GM12878 (cell line): ENCODE data around the gene NFATC2. TPM values are rescaled to one million over a fixed set of nuclear protein-coding genes. Genes with fewer than 3 reads are reported as not detected.

Experiments used
- ATAC-seq: fragments of 200-7000 bp; cut with Tn5 transposase; 3 replicates; pipeline ENCODE4 v1.9.1; 2020; ENCODE audit warnings: mild to moderate bottlenecking, moderate library complexity
- BruUV-seq: library from RNA; stranded (reverse); fragments of 400-500 nt; replicated peaks from 2 replicates; lab custom pipeline; 2021; lab: Mats Ljungman, UMichigan
- CTCF ChIA-PET: fragments of 300-600 bp; sonication (Branson Sonifier 250); formaldehyde crosslinking; extraction: SDS; loops from one replicate; lab custom pipeline; 2021; ENCODE audit warnings: inconsistent platforms; lab: Yijun Ruan, JAX
- POLR2A ChIA-PET: fragments of 350-600 bp; formaldehyde crosslinking; extraction: SDS; loops from one replicate; lab custom pipeline; 2021; ENCODE audit warnings: inconsistent platforms; lab: Charles Lee
- RAD21 ChIA-PET: fragments of 300-600 bp; sonication (Branson Sonifier 250); formaldehyde crosslinking; loops from one replicate; lab custom pipeline; 2023; ENCODE audit warnings: antibody characterized with exemption; ENCODE audit not compliant: unreplicated experiment; lab: Charles Lee
- SMC1A ChIA-PET: fragments of 300-600 bp; sonication (Branson Sonifier 250); formaldehyde crosslinking; loops from one replicate; lab custom pipeline; 2023; ENCODE audit not compliant: unreplicated experiment, uncharacterized antibody; lab: Charles Lee
- DNase-seq: peaks from one replicate; pipeline ENCODE4 v3.0.0-alpha.2; 2011; ENCODE audit warnings: low read depth, low spot score
- FAIRE-seq: peaks from 3 replicates; lab custom pipeline; 2011; peaks lifted over from hg19 to GRCh38; lab: Jason Lieb, UNC
- H2AFZ ChIP-seq: 2 replicates; pipeline ENCODE4 v1.6.0; 2011; ENCODE audit warnings: low read depth, low read length, control low read depth; ENCODE audit not compliant: control insufficient read depth
- H3K27ac ChIP-seq: 2 replicates; pipeline ENCODE4 v1.5.1; 2011; ENCODE audit warnings: control low read depth; ENCODE audit not compliant: control insufficient read depth, insufficient read depth
- H3K27me3 ChIP-seq, 2 experiments: replicated peaks in 1 of 2; 2 replicates each; pipeline versions ENCODE4 v1.6.0 to v1.6.1; 2011; ENCODE audit warnings: low read length in 1 of 2; ENCODE audit not compliant: control insufficient read depth in 2 of 2, insufficient read depth in 2 of 2
- H3K36me3 ChIP-seq, 2 experiments: 2 replicates each; pipeline ENCODE4 v1.5.1; 2011; ENCODE audit warnings: low read length in 1 of 2; ENCODE audit not compliant: control insufficient read depth in 2 of 2, insufficient read depth in 2 of 2
- H3K4me1 ChIP-seq: 2 replicates; pipeline ENCODE4 v1.6.1; 2011; ENCODE audit warnings: mild to moderate bottlenecking, low read length, moderate library complexity, mixed read lengths; ENCODE audit not compliant: control insufficient read depth, insufficient read depth
- H3K4me2 ChIP-seq: 2 replicates; pipeline ENCODE4 v1.6.0; 2011; ENCODE audit warnings: control low read depth; ENCODE audit not compliant: control insufficient read depth, insufficient read depth
- H3K4me3 ChIP-seq: fragments of 200-600 bp; sonication (generic); 2 replicates; pipeline ENCODE4 v1.5.1; 2016
- H3K79me2 ChIP-seq: 2 replicates; pipeline ENCODE4 v1.6.0; 2011; ENCODE audit warnings: low read length; ENCODE audit not compliant: control insufficient read depth, insufficient read depth
- H3K9ac ChIP-seq: 2 replicates; pipeline ENCODE4 v1.8.0; 2011; ENCODE audit warnings: low read length, control low read depth, mixed read lengths; ENCODE audit not compliant: control insufficient read depth, insufficient read depth
- H3K9me3 ChIP-seq: replicated peaks from 3 replicates; pipeline ENCODE4 v1.5.1; 2011; ENCODE audit warnings: mild to moderate bottlenecking, low read length; ENCODE audit not compliant: control insufficient read depth, insufficient read depth
- H4K20me1 ChIP-seq: 2 replicates; pipeline ENCODE4 v1.6.0; 2011; ENCODE audit not compliant: control insufficient read depth, insufficient read depth
- BCL11A ChIP-seq: IDR thresholded peaks from 2 replicates; pipeline ENCODE4 v1.6.1; 2011; ENCODE audit warnings: low read depth, low read length
- BHLHE40 ChIP-seq, 2 experiments: fragments of 450-650 bp in 1 of 2; IDR thresholded peaks; 2 replicates each; pipeline ENCODE4 v1.6.1; 2011 to 2017; ENCODE audit warnings: low read depth in 2 of 2, borderline replicate concordance in 1 of 2, improper control_type of control experiment in 1 of 2, low read length in 1 of 2, mild to moderate bottlenecking in 1 of 2
- CBFB ChIP-seq: IDR thresholded peaks from 2 replicates; pipeline ENCODE4 v1.6.1; 2016; ENCODE audit warnings: antibody characterized with exemption, low read depth
- CREB1 ChIP-seq: IDR thresholded peaks from 2 replicates; pipeline ENCODE4 v1.6.1; 2012; ENCODE audit warnings: low read depth, mild to moderate bottlenecking, inconsistent platforms
- DPF2 ChIP-seq: fragments of 450-650 bp; IDR thresholded peaks from 2 replicates; pipeline ENCODE4 v1.6.1; 2017; ENCODE audit warnings: mild to moderate bottlenecking
- EED ChIP-seq: sonication (generic); IDR thresholded peaks from 2 replicates; pipeline ENCODE4 v1.6.1; 2016; ENCODE audit warnings: antibody characterized with exemption, low read depth
- ETV6 ChIP-seq, 2 experiments: fragments of 450-650 bp in 1 of 2; IDR thresholded peaks in 1 of 2; conservative IDR thresholded peaks in 1 of 2; 2 replicates each; pipeline ENCODE4 v1.6.1; 2014; ENCODE audit warnings: antibody characterized with exemption in 1 of 2, borderline replicate concordance in 1 of 2, low read depth in 1 of 2, mild to moderate bottlenecking in 1 of 2, moderate library complexity in 1 of 2
- FOXK2 ChIP-seq: fragments of 450-650 bp; IDR thresholded peaks from 2 replicates; pipeline ENCODE4 v1.6.1; 2017; ENCODE audit warnings: mild to moderate bottlenecking, moderate library complexity
- IKZF1 ChIP-seq: fragments of 450-650 bp; conservative IDR thresholded peaks from 2 replicates; pipeline ENCODE4 v1.6.1; 2017; ENCODE audit warnings: antibody characterized with exemption, mild to moderate bottlenecking
- IKZF2 ChIP-seq, 2 experiments: fragments of 450-650 bp; IDR thresholded peaks; 2 replicates each; pipeline ENCODE4 v1.6.1; 2017; ENCODE audit warnings: mild to moderate bottlenecking in 2 of 2, moderate library complexity in 2 of 2
- NRF1 ChIP-seq: conservative IDR thresholded peaks from 2 replicates; pipeline ENCODE4 v1.6.1; 2011; ENCODE audit warnings: mild to moderate bottlenecking, low read depth, low read length, improper control_type of control experiment
- PAX5 ChIP-seq: IDR thresholded peaks from 2 replicates; pipeline ENCODE4 v1.6.1; 2011; ENCODE audit warnings: low read depth, low read length, borderline replicate concordance
- POU2F2 ChIP-seq: IDR thresholded peaks from 3 replicates; pipeline ENCODE4 v1.6.1; 2011; ENCODE audit warnings: low read depth, mild to moderate bottlenecking, low read length, borderline replicate concordance
- RUNX3 ChIP-seq: IDR thresholded peaks from 2 replicates; pipeline ENCODE4 v1.6.1; 2012; ENCODE audit warnings: low read length, inconsistent platforms
- SPI1 ChIP-seq: IDR thresholded peaks from 2 replicates; pipeline ENCODE4 v1.6.1; 2011; ENCODE audit warnings: low read depth, mild to moderate bottlenecking, low read length, moderate library complexity, borderline replicate concordance; ENCODE audit not compliant: insufficient read depth
- SREBF2 ChIP-seq: IDR thresholded peaks from 2 replicates; pipeline ENCODE4 v1.6.1; 2012; ENCODE audit warnings: mild to moderate bottlenecking, low read length
- WRNIP1 ChIP-seq: IDR thresholded peaks from 2 replicates; pipeline ENCODE4 v1.6.1; 2011; ENCODE audit warnings: low read depth, low read length, improper control_type of control experiment, borderline replicate concordance
- ZNF207 ChIP-seq: fragments of 450-650 bp; IDR thresholded peaks from 2 replicates; pipeline ENCODE4 v1.6.1; 2014; ENCODE audit warnings: antibody characterized with exemption, mild to moderate bottlenecking, borderline replicate concordance
- WGBS: methylation state at CpG from one replicate; pipeline ENCODE4 v1.1.6; 2016; ENCODE audit warnings: low lambda C conversion rate; ENCODE audit not compliant: insufficient replicate concordance, insufficient coverage; ENCODE audit errors: missing lambda C conversion rate; 5-methylcytosine and 5-hydroxymethylcytosine counted together
- in situ Hi-C: fragments of 300-500 bp; cut with MboI; formaldehyde crosslinking; loops from 9 replicates; pipeline ENCODE4 v1.14.3; 2018; ENCODE audit warnings: mixed read lengths
- intact Hi-C: fragments of 100-400 bp; cut with micrococcal nuclease; formaldehyde crosslinking; loops from one replicate; pipeline ENCODE4 v1.14.2; 2022; ENCODE audit not compliant: unreplicated experiment
- polyA plus RNA-seq, 11 experiments: library from polyadenylated mRNA; depleted of rRNA in 4 of 11; unstranded in 6 of 11; stranded (reverse) in 5 of 11; fragments of >200 nt; fragmentation: Nextera tagmentation in 4 of 11; fragmentation: Illumina TruSeq in 1 of 11; extraction: Ambion mirVana in 4 of 11; extraction: Trizol in 1 of 11; gene quantifications; 1 replicate in 1 of 11; 2 replicates in 10 of 11; pipeline versions ENCODE4 v1.2.1 to v1.2.3, GENCODE V29; 2011 to 2016; ENCODE audit warnings: inconsistent platforms in 2 of 11, missing spikeins in 2 of 11, low read depth in 1 of 11
- total RNA-seq, 4 experiments: library from RNA; depleted of rRNA in 3 of 4; stranded (reverse); fragments of >200 nt in 3 of 4; fragmentation: Illumina TruSeq in 1 of 4; extraction: Trizol in 1 of 4; gene quantifications; 2 replicates each; pipeline versions ENCODE4 v1.2.1 to v1.2.3, GENCODE V29; 2013 to 2021

NFATC2 gene
- total and polyA plus RNA-seq, 10 of the 15 experiments (the other 5 are each of a cell fraction or from before 2014, with no cell fraction given), result 3.3 to 20.0 (median 7.3) TPM

DNA sequence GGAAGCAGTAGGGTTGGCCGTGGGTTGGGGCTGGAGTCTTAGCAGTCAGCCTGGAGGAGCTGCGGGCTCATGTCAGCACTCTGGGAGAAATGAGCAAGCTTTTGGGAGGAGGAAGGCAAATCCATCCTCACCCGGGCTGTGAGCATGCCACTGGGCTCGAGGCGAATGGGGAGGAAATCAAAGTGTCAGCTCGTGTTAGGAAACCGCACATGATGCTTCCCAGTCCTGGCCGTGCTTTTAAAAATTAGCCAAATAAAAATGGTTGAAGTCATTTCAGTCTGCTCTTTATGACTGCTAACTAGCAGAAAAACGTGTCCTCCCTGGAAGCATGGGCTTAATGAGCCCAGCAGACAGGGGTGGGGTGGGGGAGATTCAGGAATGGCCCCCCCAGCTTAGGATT lies 98.1 kb downstream of the NFATC2 start (continued):
- TF ChIP-seq WRNIP1 (no peak), FOXK2 (no peak), ZNF207 (no peak), NRF1 (no peak)

DNA sequence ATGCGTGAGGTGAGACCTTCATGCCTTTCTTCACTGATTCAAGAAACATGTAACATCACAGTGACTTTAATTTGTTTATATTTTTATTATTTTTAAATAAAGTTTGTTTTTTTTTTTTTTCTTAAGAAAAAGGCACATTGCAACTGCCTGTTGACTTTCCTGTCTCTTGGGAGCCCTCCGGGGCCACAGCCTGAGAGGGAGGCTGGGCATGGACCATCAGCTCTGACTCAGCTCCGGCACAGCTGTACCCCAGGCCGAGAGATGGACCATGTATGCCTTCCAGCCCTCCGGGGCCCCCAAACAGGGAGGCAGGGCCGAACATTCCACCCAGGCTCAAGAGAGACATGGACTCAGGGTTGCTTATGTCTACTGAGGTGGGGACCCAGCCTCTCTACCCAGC lies 99.9 kb downstream of the NFATC2 start:
- FAIRE-seq, result no peak

DNA sequence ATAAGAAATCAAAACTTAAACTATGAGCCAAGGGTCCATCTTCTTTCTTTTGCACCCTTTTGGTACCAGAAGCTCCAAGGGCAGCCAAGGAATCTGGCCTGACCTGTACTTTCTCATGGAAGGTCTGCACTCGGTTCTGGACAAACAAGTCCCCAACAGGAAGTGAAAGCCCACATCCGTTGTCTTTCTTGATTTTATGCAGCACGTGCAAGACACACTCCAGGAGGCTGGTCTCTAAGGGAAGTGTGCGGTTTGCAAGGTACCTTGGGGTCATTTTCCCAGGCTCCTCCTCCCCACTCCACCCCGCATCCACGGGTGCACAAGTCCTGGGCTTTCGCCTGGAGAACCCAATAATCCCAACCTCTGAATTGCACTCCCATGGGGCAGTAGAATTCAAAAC lies 101.9 kb downstream of the NFATC2 start:
- Histone ChIP-seq H3K4me2 (no peak overlapping the region), H3K27ac (no peak overlapping the region), H3K36me3 (peaks cover 8 to 14% of the 10 kb centered on the region in 2 experiments), H3K9ac (no peak overlapping the region), H3K79me2 (no peaks in the 10 kb centered on the region), H3K27me3 (no peaks in the 10 kb centered on the region), H4K20me1 (no peaks in the 10 kb centered on the region), H2AFZ (no peak overlapping the region), H3K4me3 (no peak overlapping the region), H3K4me1 (peaks cover 18% of the 10 kb centered on the region), H3K9me3 (no peaks in the 10 kb centered on the region)
- ATAC-seq (peak; percentile 78), FAIRE-seq (peak; percentile 80), DNase-seq (no peak)
- RAD21 ChIA-PET, result no interaction called here
- CTCF ChIA-PET, result no interaction called here
- no TSS peak for BruUV-seq
- in situ Hi-C loops (no loop called here), intact Hi-C loops (no loop called here)
- under 1% methylated on average over 7 of the region's 7 CpGs for WGBS
- SMC1A ChIA-PET, result no interaction called here
- POLR2A ChIA-PET, result no interaction called here
- TF ChIP-seq RUNX3 (peak; percentile 81), POU2F2 (peak; percentile 80; the same call in 1 of the 3 replicates), DPF2 (0 out of 2 replicates have a peak, but pooled peaks have one; percentile 15), SPI1 (peak; percentile 77), BCL11A (0 out of 2 replicates have a peak, but pooled peaks have one; percentile 61), CREB1 (no peak), IKZF2 (IDR thresholded peaks at IDR 0.05) (peak; percentile 35 to 44; a peak in 2 of 4 replicates), IKZF1 (peak; percentile 54; the same call in 1 of the 2 replicates), ETV6 (conservative IDR thresholded peaks at IDR 0.05 in 1 of 2, IDR thresholded peaks at IDR 0.05 in 1 of 2; ENCODE audit: borderline replicate concordance in 1 of 2, low read depth in 1 of 2) (no peak), BHLHE40 (IDR thresholded peaks at IDR 0.05; ENCODE audit: borderline replicate concordance in 1 of 2, low read depth in 2 of 2, low read length in 1 of 2) (peak; percentile 93 to 95), PAX5 (peak; percentile 34; the same call in 1 of the 2 replicates)

More for the DNA sequence above, 99.9 kb downstream of the NFATC2 start:
- POLR2A ChIA-PET, result no interaction called here
- Histone ChIP-seq H3K4me3 (no peak overlapping the region), H3K4me1 (peaks cover 15% of the 10 kb centered on the region), H3K27ac (no peak overlapping the region), H4K20me1 (no peaks in the 10 kb centered on the region), H3K9ac (no peak overlapping the region), H3K79me2 (no peaks in the 10 kb centered on the region), H3K4me2 (no peak overlapping the region), H2AFZ (no peak overlapping the region), H3K36me3 (peaks cover 8 to 17% of the 10 kb centered on the region in 2 experiments), H3K9me3 (no peaks in the 10 kb centered on the region), H3K27me3 (no peaks in the 10 kb centered on the region)
- CTCF ChIA-PET, result interaction anchor here (0.7 kb wide), 1 partner anchor 182 kb away, joined by 3 read pairs; no protein-coding TSS in a partner anchor
- no TSS peak for BruUV-seq
- in situ Hi-C loops, result no loop called here
- SMC1A ChIA-PET, result interaction anchor here (0.9 to 1.6 kb wide), 3 partner anchors 17 to 96 kb away, joined by 3 to 4 read pairs (median 3); no protein-coding TSS in a partner anchor
- WGBS, result 77% methylated on average over 5 of the region's 6 CpGs
- RAD21 ChIA-PET, result no interaction called here
- TF ChIP-seq SREBF2, result no peak
- no peak for TF ChIP-seq PAX5
- no peak for TF ChIP-seq CBFB
- TF ChIP-seq EED, result no peak
- DNase-seq, result no peak
- no peak for ATAC-seq
- intact Hi-C loops, result no loop called here
